Brain microvascular endothelial cell (primary cell): ENCODE results near the gene PLSCR3.

Experiments
- DNase-seq: peaks from one replicate; pipeline ENCODE4 v3.0.0-alpha.2; 2020
- H3K27ac ChIP-seq: fragments of 250-450 bp; sonication (Bioruptor Pico); 2 replicates; pipeline ENCODE4 v1.5.1; 2020; ENCODE audit warnings: mild to moderate bottlenecking, moderate library complexity
- H3K27me3 ChIP-seq: fragments of 250-450 bp; sonication (Bioruptor Pico); replicated peaks from 2 replicates; pipeline ENCODE4 v1.5.1; 2020; ENCODE audit warnings: mild to moderate bottlenecking
- H3K36me3 ChIP-seq: fragments of 250-450 bp; sonication (Bioruptor Pico); replicated peaks from 2 replicates; pipeline ENCODE4 v1.5.1; 2020; ENCODE audit warnings: mild to moderate bottlenecking
- H3K4me3 ChIP-seq: 2 replicates; pipeline ENCODE4 v1.5.1; 2011; ENCODE audit warnings: low read depth, mild to moderate bottlenecking, control low read depth, low read length, moderate library complexity
- CTCF ChIP-seq: IDR thresholded peaks from 2 replicates; pipeline ENCODE4 v1.5.1; 2011; ENCODE audit warnings: low read depth, mild to moderate bottlenecking, moderate library complexity, low read length, control low read depth, inconsistent platforms; ENCODE audit errors: missing control alignments
- in situ Hi-C: cut with HindIII; loops from 2 replicates; pipeline ENCODE4 v1.10.0; 2017; ENCODE audit warnings: low sequenced_read_pairs, low pct_ligation_motif_present

Gene PLSCR3

GRCh38 chr17:7417056-7417655 is 22.8 kb upstream of the PLSCR3 start:
- Histone ChIP-seq H3K4me3 (no peak overlapping the region), H3K27me3 (no peaks in the 10 kb centered on the region), H3K27ac (no peak overlapping the region), H3K36me3 (peaks cover 9% of the 10 kb centered on the region)
- no peak for TF ChIP-seq CTCF
- DNase-seq: no peak
- in situ Hi-C loops: no loop called here

- no peak overlapping the region for H3K4me3 ChIP-seq
- H3K36me3 ChIP-seq: peaks cover 9% of the 10 kb centered on the region
- in situ Hi-C loops: no loop called here
- H3K27me3 ChIP-seq: no peaks in the 10 kb centered on the region
- H3K27ac ChIP-seq: no peak overlapping the region
- DNase-seq: no peak
- TF ChIP-seq CTCF: peak; percentile 19
These were observed 22.0 kb upstream of the PLSCR3 start for GRCh38 chr17:7416323-7416722.

- in situ Hi-C loops: no loop called here
- peaks cover 9% of the 10 kb centered on the region for H3K36me3 ChIP-seq
- H3K4me3 ChIP-seq: no peak overlapping the region
- no peak for DNase-seq
- no peak overlapping the region for H3K27ac ChIP-seq
- no peaks in the 10 kb centered on the region for H3K27me3 ChIP-seq
- no peak for TF ChIP-seq CTCF
These were observed 21.5 kb upstream of the PLSCR3 start for GRCh38 chr17:7415784-7416183.

- in situ Hi-C loops: no loop called here
- peaks cover 15% of the 10 kb centered on the region for H3K36me3 ChIP-seq
- no peak overlapping the region for H3K4me3 ChIP-seq
- no peaks in the 10 kb centered on the region for H3K27me3 ChIP-seq
- H3K27ac ChIP-seq: no peak overlapping the region
- TF ChIP-seq CTCF: no peak
- DNase-seq: no peak
These were observed 20.5 kb upstream of the PLSCR3 start for GRCh38 chr17:7414837-7415236.

- H3K27ac ChIP-seq: no peak overlapping the region
- peaks cover 23% of the 10 kb centered on the region for H3K36me3 ChIP-seq
- no peak for TF ChIP-seq CTCF
- in situ Hi-C loops: no loop called here
- peak; percentile 9 for DNase-seq
- no peak overlapping the region for H3K4me3 ChIP-seq
- H3K27me3 ChIP-seq: no peaks in the 10 kb centered on the region
These were observed 19.1 kb upstream of the PLSCR3 start for GRCh38 chr17:7413346-7413985.

- in situ Hi-C loops: no loop called here
- DNase-seq: no peak
- no peak for TF ChIP-seq CTCF
- Histone ChIP-seq H3K27ac (no peak overlapping the region), H3K4me3 (no peak overlapping the region), H3K36me3 (peaks cover 23% of the 10 kb centered on the region), H3K27me3 (no peaks in the 10 kb centered on the region)
These were observed 17.1 kb upstream of the PLSCR3 start for GRCh38 chr17:7411427-7411750.
